C1 segment of cervical spinal cord (tissue), 14 donors: ENCODE measurements around the gene ROGDI.

ENCODE experiments used
- DNase-seq, 14 donors: peaks; one replicate each; lab custom pipeline; 2025; lab: John Stamatoyannopoulos, UW

Gene ROGDI, protein sequence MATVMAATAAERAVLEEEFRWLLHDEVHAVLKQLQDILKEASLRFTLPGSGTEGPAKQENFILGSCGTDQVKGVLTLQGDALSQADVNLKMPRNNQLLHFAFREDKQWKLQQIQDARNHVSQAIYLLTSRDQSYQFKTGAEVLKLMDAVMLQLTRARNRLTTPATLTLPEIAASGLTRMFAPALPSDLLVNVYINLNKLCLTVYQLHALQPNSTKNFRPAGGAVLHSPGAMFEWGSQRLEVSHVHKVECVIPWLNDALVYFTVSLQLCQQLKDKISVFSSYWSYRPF

DNA sequence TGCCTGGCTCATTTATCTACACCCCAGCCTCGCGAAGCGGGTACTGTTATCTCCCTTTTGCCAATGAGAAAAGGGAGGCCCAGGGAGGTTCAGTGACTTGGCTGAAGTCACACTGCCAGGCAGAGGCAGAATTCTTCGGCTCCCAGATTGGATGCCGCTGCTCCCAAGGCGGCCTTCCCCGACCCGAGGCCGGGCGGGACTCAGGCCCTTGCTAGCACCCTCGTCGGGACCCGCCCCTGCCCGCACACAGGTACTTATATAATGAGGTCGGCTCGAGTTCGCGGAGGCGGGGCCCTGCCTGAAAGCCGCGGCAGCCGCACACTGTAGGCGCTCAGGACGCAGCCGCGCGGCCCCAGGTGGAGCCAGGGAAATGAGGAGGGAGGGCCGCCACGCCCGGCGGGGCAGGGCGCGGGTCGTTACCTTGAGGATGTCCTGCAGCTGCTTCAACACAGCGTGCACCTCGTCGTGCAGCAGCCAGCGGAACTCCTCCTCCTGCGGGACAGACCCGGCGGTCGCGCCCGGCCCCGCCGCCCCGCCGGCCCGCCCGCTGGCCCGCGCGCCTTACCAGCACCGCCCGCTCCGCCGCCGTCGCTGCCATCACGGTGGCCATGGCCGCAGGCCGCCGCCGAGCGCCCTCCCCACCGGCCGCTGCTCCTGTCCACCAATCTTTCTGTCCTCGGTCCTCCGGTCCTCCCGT lies at the start of gene ROGDI:
Gene ROGDI, minus strand, starts transcription at position 672 of the 697 bp plus-strand sequence. Its CDS starts 62 bp downstream, at position 610.
- DNase-seq, result peak in 10 of 14 donors; percentile 20 to 80 (median 59)

DNA sequence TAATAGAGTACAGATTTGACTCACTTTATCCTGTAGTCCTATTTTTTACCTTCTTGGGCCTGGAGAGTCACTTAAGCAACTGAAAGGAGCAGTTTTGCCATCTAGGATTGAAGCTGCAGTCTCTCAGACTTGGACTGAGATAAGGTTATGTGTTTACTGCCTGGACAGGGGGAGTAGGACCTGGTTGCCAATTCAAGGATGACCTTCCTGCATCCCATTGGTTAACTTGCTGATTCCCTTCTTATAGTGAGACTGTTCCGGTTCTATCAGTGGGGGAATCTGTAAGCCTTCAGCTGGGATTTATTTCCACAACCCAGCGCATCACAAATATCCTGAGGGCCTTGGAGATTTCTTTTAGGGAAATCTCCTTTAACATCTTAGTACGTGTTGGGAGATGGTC lies 47.8 kb upstream of the ROGDI start:
- DNase-seq, result no peak

DNA sequence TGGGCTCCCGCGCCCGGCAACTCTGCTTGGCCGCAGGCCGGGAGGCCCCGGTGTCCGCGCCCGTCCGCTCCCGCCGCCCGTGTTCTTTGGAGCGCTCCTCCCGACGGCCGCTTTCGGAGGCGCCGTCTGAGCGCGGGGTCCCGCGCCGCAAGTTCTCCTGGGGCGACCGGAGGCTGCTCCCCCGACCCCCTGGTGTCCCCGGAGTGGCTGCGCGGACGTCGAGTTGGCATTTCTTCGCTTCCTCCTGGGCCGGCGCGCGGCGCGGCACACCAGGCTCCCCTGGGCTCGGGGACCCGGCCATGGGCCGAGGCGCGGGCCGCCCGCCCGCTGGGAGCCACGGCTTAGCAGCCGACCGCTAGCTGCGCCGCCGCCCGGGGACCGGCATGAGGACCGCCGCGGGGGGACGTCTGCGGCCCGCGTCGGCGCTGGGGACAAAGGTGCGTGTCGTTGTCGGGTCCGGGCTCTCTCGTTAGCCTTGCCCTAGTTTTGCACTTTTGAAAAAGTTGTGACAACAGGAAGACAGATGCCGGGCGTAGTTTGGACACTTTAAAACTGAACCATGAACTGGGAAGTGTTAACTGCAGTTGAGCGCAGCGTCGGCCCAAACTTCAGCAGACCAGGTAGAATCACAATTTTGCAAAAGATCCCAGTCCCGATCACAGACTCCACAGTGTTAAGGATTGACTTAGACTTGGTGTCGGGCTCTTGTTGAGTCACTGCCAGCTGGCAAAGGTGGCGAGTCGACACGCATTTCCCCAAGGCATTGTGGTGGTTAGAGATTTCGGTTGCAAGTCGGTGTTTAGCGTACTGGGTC lies 45.5 kb upstream of the ROGDI start:
- DNase-seq, result peak in 7 of 14 donors; percentile 6 to 48 (median 34)

DNA sequence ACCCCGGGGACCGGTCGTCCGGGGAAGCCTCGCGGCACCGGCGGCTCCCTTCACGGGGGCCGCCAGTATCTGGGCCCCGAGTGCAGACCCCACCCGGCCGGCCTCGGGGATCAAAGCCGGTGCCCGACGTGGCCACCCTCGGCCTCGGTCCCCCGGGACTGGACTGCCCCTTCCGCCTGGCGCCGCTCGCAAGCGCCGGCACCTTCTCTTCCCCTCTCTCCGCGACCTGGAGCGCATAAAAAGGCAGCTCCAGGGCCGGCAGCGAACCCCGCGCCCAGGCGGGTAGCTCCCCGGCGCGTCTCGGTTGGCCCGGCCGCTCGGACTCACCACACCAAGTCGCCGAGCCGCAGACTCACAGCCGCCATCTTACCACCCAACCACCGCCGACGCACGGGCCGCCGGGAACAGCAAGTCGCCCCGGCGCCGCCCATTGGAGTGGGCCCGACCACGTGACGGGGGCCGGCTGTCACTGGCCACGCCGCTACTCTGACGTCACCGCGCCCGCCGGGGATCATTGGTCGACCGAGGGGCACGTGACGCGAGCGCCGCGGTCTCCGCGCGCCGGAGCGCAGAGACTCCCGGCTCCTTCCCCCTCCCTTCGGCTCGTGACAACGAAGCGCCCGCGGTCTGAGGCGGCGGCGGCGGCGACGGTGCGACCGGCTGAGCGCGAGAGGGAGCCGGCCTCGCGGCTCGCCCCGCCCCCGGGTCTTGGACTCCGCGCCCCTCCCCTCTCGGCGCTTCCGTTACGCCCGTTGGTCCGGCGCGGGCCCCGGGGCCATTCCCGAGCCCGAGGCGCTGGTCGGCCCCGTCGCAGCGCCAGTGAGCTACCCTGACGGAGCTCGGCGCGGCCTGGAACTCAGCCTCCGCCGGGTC lies 44.7 kb upstream of the ROGDI start, which contains the start of the genes GLYR1 and UBN1:
Gene GLYR1, minus strand, starts transcription at position 388 of the 873 bp plus-strand sequence. Its CDS starts 23 bp downstream, at position 365.
Gene UBN1, plus strand, starts transcription at position 581 of the 873 bp plus-strand sequence. CDS start 5,437 bp downstream, outside the sequence.
- peak; percentile 88 to 98 (median 94) for DNase-seq

DNA sequence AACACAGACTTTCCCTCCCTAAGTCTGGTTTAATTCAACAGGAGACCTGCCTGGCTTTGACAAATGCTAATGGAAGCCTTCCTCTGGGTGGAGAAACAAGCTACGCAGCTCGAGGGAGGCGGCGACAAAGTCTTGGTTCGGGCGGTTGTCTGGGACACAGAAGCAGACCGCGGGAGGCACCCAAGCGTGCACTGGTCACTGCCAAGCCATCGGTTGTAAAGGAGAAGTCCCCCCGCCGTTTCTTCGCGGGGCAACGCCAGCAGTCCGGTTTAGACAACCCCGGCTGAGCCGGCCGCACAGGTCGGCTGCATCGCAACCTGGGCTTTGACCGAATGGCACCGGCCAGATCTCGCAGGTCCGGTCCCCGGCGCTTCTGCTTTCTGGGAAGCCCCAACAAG lies 44.1 kb upstream of the ROGDI start:
- peak in 11 of 14 donors; percentile 20 to 75 (median 47) for DNase-seq

DNA sequence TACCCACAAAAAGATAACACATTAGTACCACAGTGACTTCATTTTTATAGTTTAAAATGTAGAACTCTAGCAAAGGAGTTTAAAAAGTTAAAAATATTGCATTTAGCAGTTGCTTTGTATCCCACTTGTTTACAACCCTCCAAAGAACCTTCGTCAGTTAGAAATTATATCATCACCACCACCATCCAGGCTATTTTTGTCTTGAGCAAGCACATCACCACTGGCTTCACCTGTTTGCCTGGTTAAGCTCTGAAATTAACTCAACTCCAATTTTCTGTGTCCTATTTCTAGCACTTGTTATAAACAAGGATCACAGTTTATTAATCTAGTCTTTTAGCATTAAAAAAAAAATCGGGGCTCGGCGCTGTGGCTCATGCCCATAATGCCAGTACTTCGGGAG lies 38.6 kb upstream of the ROGDI start:
- no peak for DNase-seq

DNA sequence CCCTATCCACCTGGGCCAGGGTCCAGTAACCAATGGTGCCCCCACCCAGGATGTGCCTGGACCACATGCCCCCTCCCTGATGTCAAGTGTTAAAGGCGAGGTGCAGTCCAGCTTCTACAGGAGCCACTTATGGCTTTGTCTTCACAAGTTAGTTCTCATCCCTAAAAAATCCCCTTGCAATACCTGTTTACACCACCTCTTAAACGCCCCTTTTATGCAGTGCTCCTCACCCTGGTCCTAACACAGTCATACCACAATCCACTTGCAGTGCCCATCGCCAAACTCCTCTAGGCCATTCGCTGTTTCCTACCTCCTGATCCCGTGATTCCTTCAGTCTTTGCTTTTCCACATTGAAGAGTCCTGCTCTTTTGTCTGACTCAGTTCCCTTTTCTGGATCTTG lies 37.5 kb upstream of the ROGDI start:
- DNase-seq, result no peak

DNA sequence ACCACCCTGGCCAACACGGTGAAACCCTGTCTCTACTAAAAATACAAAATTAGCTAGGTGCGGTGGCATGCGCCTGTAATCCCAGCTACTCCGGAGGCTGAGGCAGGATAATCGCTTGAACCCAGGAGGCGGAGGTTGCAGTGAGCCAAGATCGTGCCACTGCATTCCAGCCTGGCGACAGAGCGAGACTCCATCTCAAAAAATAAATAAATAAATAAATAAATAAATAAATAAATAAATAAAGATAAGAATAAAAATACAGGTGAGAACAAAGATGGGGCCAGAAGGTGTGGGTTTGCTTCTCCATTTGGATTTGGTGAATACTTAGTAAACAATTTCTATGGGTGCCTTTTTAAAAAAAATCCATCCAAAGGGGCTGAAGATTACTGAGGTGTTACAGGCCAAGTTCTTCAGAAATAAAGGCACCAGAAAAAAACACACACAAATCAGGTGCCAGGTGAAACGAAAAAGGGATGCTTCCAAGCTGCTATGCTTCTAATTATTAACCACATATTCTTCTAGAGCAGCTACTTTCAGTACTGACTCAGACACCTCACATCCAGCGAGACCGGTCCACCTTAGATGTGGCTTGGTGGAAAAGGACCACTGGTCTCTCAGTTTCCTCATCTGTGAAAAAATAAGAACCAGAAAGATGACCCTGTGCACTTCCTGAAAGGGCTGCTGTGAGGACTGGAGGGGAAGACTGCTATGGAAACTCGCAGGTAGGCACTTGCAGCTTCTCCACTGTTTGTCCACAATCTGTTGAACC lies 35.5 kb upstream of the ROGDI start:
- DNase-seq, result no peak

DNA sequence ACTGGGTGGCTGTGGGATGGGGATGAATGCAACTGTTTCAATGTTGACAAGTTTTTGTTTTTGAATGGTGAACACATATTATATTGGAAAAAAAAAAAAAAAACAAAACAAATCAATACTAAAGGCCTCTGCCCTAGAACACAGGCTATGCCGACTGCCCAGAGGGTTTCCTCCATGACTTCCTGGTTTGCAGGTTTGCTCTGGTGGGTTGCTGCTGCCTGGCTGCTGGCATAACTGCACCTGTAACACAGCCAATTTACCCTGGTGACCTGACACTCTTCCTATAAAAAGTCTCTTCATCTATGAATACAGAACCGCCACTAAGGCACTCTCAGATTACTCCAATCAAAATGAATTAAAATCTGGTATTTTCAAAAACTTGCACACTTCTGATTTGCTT lies 34.3 kb upstream of the ROGDI start:
- no peak for DNase-seq

DNA sequence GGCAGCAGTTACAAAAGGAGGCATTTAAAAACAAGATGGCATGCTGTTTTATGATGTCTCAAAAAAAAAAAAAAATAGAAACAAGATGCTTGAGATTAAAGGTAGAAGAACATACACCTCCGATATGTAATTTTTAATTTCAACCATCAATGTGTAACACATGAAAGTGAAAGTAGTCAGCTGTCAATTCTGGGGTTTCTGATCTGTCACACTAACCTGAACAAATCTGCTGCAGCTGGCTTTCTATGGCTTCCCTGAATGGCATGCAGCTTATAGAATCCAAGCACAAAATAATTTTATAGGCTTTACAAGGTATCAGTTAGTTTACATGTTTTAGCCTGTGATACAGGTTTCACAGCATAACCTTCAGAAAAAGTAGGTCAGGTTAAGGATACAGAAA lies 31.2 kb upstream of the ROGDI start:
- DNase-seq, result no peak

DNA sequence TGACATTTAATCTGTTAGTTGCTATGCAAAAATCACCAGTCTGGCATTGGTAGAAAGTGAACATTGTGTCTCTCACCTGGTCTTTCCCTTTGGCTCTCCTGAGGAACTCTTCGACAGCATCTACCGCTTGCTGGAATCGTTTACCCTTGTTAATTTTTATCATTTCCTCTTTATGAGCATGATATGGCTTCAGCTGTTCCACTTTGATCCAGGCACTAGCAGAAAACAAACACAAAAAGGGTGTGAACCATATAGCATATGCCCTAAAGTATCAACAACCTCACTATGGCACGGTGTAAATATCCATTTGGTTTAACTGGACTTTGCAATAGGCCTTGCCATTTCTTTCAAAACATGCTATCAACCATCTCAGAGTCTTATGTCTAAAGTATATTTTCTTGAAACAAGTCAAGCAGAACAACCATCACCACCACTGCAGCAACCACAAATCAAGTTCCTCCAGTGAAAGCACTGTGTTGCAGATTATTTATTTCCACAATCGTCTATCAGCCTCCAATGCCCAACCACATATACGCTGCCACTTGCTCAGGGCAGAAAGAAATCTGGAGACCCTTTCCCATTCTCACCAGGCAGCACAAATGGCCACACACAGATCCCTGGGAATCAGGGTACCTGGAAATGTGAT lies 30.4 kb upstream of the ROGDI start:
- DNase-seq, result no peak

DNA sequence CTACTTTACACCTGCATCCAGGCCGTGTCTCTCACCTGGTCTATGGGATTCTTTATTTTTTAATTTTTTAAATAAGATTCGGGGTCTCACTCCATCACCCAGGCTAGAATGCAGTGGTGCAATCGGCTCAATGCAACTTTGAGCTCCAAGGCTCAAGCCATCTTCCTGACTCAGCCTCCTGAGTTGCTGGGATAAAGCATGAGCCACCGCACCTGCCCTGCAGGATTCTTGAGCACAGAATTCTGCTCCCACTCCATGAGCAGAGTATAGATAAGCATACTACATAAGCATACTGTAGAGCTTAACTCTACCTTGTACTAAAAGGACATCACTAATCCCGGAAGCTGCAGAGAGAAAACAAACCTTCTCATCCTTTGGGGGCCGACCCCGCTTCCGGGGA lies 29.2 kb upstream of the ROGDI start:
- DNase-seq, result no peak

DNA sequence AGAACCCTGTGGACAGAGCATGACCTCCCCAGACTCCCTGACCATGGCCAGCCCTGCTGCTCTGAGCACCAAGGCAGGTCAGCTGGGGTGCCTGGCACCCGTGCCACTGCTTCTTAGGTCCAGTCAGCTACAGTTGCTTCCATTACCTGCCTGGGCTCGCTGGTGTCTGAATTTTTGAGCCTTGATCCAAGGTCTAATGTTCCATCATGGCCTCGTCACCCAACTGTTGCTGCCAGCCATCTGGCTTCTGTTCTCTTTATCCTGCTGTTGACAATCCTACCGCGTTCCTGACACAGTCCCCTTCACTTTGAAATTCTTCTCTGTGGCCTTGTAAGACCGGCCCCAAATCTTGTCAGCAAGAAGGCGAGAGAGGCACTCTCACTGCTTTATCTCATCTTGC lies 28.0 kb upstream of the ROGDI start:
- no peak for DNase-seq

DNA sequence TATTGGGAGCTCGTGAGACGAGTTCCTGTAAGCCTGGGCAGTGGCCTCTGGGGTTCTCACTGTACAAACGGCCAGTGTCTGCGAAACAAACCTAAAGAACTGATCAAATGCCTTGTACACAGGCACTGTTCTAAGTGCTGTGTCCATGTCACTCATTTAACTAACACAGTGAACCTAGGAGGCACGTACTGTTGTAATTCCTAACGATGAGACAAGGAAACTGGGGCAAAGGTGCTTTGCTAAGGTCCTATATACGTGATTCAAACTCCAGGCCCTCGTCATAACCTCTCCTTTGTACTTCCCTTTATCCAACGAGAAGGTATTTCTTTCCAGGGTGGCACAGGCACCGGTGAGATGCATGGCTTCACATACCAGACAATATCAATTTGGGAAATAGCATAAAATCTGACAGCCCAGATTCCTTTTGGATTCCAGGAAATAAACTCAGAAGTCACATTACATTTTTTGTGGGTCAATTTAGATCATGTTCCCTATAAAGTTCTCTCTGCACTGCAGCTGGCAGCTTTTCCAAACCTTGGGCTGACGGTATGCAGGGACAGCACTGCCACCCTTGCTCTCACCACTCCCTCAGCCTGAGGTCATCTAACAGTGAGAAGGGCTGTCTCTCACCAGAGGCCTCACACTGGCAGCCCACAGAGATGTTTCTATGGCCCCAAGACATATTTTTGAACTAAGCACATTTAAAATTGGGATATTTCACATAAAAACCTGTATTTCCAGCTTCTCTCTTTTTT lies 26.3 kb upstream of the ROGDI start:
- DNase-seq, result no peak

DNA sequence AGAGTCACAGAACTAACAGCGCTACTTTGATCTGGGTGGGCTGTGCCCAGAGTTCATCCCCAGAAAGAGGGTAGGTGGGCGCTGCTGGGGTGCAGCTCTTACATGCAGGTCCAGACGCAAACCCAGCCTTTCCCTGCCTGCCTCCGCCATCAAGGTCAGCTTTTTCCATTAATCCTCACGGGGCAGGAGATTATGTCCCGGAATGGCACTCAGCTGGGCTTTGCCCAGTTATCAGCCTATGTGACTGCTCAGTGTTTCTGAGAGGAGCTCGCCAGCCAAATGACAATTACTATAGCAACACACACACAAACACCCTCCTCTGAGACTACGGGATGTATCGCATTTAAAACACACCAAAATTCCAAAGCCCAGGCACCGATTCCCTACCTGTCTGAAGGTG lies 24.5 kb upstream of the ROGDI start:
- DNase-seq, result no peak

DNA sequence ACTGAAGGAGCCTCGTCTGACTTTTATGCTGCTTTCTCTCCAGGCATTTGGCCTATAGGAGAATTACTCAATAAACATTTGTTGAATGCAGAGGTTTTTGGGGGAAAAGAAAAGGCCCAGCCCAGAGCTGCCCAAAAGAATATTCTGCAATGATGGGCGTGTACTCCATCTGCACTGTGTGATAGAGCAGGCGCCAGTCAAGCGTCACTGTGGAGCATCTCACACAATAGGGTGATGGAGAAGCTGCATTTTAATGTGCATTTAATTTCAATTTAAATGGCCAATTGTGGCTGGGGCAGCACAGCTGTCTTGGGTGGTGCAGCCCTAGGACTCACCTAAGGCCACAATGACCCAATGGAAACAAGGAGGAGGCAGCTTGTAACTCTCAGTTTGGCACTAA lies 24.1 kb upstream of the ROGDI start:
- DNase-seq, result no peak

DNA sequence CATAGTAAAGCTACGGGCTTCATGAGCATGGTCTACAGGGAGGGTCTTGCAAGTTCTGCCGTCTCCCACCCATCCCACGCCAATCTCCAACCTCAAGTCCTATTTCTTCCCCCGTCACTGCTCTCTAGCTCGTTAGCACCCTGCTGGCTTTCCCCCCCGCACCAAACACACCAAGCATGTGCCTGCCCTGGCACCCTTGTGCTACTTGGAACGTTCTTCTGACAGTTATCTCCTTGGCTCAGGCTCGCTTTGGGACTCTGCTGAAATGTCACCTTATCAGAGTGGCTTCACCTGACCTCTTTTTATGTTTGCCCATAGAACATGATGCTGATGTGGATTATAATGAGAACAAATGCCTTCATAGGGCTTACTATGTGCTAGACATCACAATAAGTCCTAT lies 22.8 kb upstream of the ROGDI start:
- no peak for DNase-seq

DNA sequence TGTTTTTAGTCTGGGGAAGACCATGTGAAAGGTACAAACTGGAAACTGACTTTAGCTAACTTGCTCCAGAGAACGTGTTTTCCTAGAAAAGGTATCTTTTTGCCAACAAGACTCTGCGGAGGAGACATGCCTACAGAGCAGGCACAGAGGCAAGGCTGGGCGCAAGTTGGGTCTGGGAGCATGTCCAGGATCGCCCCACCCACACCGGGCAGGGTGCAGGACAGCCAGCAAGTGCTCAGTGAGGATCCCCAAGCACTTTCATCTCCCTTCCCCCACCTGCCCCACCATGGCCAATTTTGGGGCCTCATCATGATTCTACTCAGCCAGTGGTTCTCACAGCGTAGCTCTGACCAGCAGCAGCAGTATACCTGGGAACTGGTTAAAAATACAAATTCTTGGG lies 18.2 kb upstream of the ROGDI start:
- no peak for DNase-seq

DNA sequence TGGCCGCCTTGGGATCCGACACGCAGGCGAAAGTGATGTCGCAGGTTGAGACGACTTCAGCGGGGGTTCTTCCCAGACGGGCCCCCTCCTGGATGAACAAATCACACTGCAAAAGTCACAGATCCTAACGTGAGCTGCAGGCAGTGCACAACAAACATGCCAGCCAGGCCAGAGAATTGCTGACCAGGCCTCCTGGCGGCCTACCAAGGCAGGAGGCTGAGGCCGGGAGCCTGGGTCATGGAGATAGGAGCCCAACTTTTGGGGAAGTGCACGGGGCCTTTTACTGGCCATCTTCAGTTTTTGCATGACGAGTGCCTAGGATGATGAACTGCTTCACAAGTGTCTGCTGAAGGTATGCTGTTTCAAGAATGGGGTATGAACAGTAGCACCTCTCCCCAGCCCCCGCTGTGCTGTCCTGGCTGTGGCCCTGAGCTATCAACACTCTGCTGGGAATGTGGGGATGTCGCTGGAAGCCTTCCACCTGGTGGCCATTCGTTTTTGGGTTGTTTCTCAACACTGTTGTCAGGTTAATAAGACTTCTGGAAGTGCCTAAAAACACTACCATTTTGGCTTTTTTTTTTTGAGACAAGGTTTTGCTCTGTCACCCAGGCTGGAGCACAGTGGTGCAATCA lies 12.2 kb upstream of the ROGDI start:
- DNase-seq, result no peak
